Osteocyte (in vitro differentiated cells): Measurements from ENCODE around the gene TOMM20L. TPM values are rescaled to one million over a fixed set of nuclear protein-coding genes. Genes with fewer than 3 reads are reported as not detected.

Experiments used
- DNase-seq: peaks from one replicate; pipeline ENCODE4 v3.0.0; 2021; ENCODE audit warnings: mixed read lengths; ENCODE audit not compliant: unreplicated experiment; ENCODE audit errors: extremely low spot score
- H3K27ac Mint-ChIP-seq: one replicate; pipeline ENCODE4 v1.8.0; 2021; ENCODE audit warnings: mild to moderate bottlenecking, mixed read lengths; ENCODE audit not compliant: unreplicated experiment
- H3K27me3 Mint-ChIP-seq: one replicate; pipeline ENCODE4 v1.8.0; 2021; ENCODE audit warnings: mixed read lengths; ENCODE audit not compliant: unreplicated experiment
- H3K36me3 Mint-ChIP-seq: one replicate; pipeline ENCODE4 v1.8.0; 2021; ENCODE audit warnings: mixed read lengths; ENCODE audit not compliant: unreplicated experiment
- H3K4me1 Mint-ChIP-seq: one replicate; pipeline ENCODE4 v1.8.0; 2021; ENCODE audit warnings: mixed read lengths; ENCODE audit not compliant: unreplicated experiment
- H3K4me3 Mint-ChIP-seq: one replicate; pipeline ENCODE4 v1.8.0; 2021; ENCODE audit warnings: mild to moderate bottlenecking, moderate library complexity, mixed read lengths; ENCODE audit not compliant: unreplicated experiment
- H3K9me3 Mint-ChIP-seq: one replicate; pipeline ENCODE4 v1.8.0; 2021; ENCODE audit warnings: mixed read lengths; ENCODE audit not compliant: unreplicated experiment
- CTCF ChIP-seq: fragments of 200-600 bp; sonication (generic); IDR thresholded peaks from 2 replicates; pipeline ENCODE4 v1.5.0; 2021; ENCODE audit warnings: antibody characterized with exemption, mild to moderate bottlenecking, moderate library complexity
- total RNA-seq: library from RNA; stranded (reverse); gene quantifications from 2 replicates; pipeline ENCODE4 v1.2.1, GENCODE V29; 2021

Gene TOMM20L
- total RNA-seq, 1 donor from 2014 or later = not detected

DNA sequence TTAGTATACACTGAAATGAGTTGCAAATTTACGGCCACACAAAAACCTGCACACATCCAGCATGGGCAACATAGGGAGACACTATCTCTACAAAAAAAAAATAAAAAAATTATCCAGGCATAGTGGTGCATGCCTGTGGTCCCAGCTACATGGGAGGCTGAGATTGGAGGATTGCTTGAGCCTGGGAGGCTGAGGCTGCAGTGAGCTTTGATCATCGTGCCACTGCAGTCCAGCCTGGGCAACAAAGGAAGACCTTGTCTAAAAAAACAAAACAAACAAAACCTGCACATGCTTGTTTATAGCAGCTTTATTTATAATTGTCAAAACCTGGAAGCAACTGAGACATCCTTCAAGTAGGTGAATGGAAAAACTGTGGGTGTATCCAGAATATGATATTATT lies 4.9 kb upstream of the TOMM20L start:
- Mint-ChIP-seq H3K4me1 (peaks cover 4% of the 10 kb centered on the region), H3K27ac (no peak overlapping the region), H3K9me3 (no peaks in the 10 kb centered on the region), H3K4me3 (no peak overlapping the region), H3K36me3 (no peaks in the 10 kb centered on the region), H3K27me3 (no peaks in the 10 kb centered on the region)
- no peak for TF ChIP-seq CTCF
- no peak for DNase-seq

DNA sequence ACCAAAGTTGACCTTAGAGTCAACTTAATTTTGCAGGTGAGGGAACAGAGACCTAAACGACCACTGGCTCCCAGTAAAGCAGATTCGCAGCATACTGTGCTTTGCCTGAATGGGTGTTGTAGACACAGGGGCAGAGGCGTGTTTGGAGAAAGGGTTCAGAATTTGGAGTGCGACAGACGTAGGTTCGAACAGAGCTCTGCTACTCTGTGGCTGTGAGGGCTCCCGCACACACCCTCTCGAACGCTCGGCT lies 243 bp upstream of the TOMM20L start:
- H3K36me3 Mint-ChIP-seq = no peaks in the 10 kb centered on the region
- peak overlapping the region; percentile 64 for H3K4me3 Mint-ChIP-seq
- DNase-seq = no peak
- H3K9me3 Mint-ChIP-seq = no peaks in the 10 kb centered on the region
- H3K27me3 Mint-ChIP-seq = no peaks in the 10 kb centered on the region
- H3K27ac Mint-ChIP-seq = peak overlapping the region; percentile 38
- peaks cover 7% of the 10 kb centered on the region for H3K4me1 Mint-ChIP-seq
- no peak for TF ChIP-seq CTCF

DNA sequence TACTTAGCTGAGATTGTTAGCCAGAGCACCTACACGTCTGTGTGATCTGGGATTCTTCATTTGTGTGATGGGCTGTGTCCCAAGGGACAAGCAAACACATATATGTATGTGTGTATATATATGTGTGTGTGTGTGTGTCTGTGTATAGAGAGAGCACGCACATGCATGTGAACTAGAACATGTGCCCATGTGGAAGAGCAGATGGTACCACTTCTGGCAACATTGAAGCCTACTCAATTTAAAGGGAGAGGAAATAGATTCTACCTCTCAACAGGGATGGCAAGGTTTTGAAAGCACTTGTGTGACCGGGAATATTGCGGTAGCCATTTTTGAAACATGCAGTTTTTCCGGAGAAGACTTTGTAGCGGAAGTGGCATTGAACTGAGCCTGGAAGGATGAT lies 1.4 kb downstream of the TOMM20L start:
- no peaks in the 10 kb centered on the region for H3K27me3 Mint-ChIP-seq
- no peaks in the 10 kb centered on the region for H3K36me3 Mint-ChIP-seq
- peaks cover 7% of the 10 kb centered on the region for H3K4me1 Mint-ChIP-seq
- H3K4me3 Mint-ChIP-seq = no peak overlapping the region
- no peak for DNase-seq
- TF ChIP-seq CTCF = no peak
- no peak overlapping the region for H3K27ac Mint-ChIP-seq
- no peaks in the 10 kb centered on the region for H3K9me3 Mint-ChIP-seq

DNA sequence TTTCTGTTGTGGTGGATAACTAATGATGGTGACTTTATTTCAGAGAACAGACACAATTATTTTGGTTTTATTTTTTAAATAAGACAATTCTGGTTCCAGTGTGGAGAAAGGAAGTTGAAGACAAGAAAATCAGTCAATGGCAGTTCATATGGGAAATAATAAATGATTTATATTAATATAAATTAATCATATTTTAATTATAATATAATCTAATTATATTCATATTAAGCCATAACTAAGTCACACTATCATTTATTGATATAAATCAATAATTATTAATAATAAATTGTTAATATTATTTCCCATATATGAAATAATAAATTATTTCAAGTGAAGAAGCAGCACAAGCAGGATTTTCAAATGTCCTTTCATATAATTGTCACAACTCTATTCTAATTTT lies 2.8 kb downstream of the TOMM20L start:
- no peaks in the 10 kb centered on the region for H3K9me3 Mint-ChIP-seq
- no peak overlapping the region for H3K4me3 Mint-ChIP-seq
- H3K4me1 Mint-ChIP-seq = peaks cover 7% of the 10 kb centered on the region
- no peaks in the 10 kb centered on the region for H3K36me3 Mint-ChIP-seq
- TF ChIP-seq CTCF = no peak
- no peak overlapping the region for H3K27ac Mint-ChIP-seq
- no peak for DNase-seq
- no peaks in the 10 kb centered on the region for H3K27me3 Mint-ChIP-seq

DNA sequence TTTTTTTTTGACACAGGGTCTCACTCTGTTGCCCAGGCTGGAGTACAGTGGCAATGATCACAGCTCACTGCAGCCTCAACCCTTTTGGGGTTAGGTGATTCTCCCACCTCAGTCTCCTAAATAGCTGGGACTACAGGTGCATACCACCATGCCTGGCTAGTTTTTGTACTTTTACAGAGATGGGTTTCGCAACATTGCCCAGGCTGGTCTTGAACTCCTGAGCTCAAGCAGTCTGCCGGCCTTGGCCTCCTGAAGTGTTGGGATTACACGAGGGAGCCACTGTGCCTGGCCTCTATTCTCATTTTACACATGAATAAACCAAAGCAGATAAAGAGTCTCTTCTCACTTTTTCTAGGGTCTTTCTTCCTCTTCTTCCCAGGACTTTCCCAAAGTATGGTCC lies 3.2 kb downstream of the TOMM20L start:
- Mint-ChIP-seq H3K36me3 (no peaks in the 10 kb centered on the region), H3K27ac (no peak overlapping the region), H3K4me1 (peaks cover 7% of the 10 kb centered on the region), H3K27me3 (no peaks in the 10 kb centered on the region), H3K9me3 (no peaks in the 10 kb centered on the region), H3K4me3 (no peak overlapping the region)
- no peak for TF ChIP-seq CTCF
- DNase-seq = no peak
